ENCODE measurements around the gene NTSR1.

GRCh38 chr20:62679978-62680589 lies 28.6 kb upstream of the NTSR1 start:
- TF ChIP-seq CTCF (IDR thresholded peaks at IDR 0.05) (no peak), POLR2AphosphoS5 (IDR thresholded peaks at IDR 0.05) (no peak)
